CD4-positive, alpha-beta T cell (primary cell): ENCODE data around the gene FZR1. TPM values are rescaled to one million over a fixed set of nuclear protein-coding genes. Genes with fewer than 3 reads are reported as not detected.

Experiments
- ATAC-seq: fragments of 200-7000 bp; cut with Tn5 transposase; one replicate; pipeline ENCODE4 v1.10.0; 2022; ENCODE audit warnings: mild to moderate bottlenecking; ENCODE audit not compliant: poor library complexity
- CTCF ChIA-PET: fragments of 350-600 bp; sonication (Branson Sonifier 250); formaldehyde crosslinking; loops from one replicate; lab custom pipeline; 2021; ENCODE audit warnings: antibody characterized with exemption, inconsistent platforms; lab: Charles Lee
- POLR2A ChIA-PET: fragments of 350-600 bp; sonication (Branson Sonifier 250); formaldehyde crosslinking; loops from one replicate; lab custom pipeline; 2021; ENCODE audit warnings: antibody characterized with exemption, inconsistent platforms; lab: Charles Lee
- DNase-seq, 14 experiments: peaks; one replicate each; pipeline ENCODE4 v3.0.0-alpha.2; 2013 to 2020; ENCODE audit warnings: mixed read lengths in 2 of 14
- H3K27ac ChIP-seq, 2 donors: one replicate each; pipeline versions ENCODE4 v1.5.1 to v1.7.0; 2013; ENCODE audit warnings: low read length in 2 of 2, low read depth in 1 of 2, mild to moderate bottlenecking in 1 of 2
- H3K27me3 ChIP-seq, 2 experiments: 1 replicate in 1 of 2; 2 replicates in 1 of 2; pipeline versions ENCODE4 v1.6.1 to v1.7.0; 2013; ENCODE audit warnings: low read length in 2 of 2, control low read depth in 1 of 2, mild to moderate bottlenecking in 1 of 2, moderate library complexity in 1 of 2; ENCODE audit not compliant: insufficient read depth in 2 of 2, control insufficient read depth in 1 of 2
- H3K36me3 ChIP-seq: one replicate; pipeline ENCODE4 v1.6.1; 2013; ENCODE audit warnings: low read length, control low read depth; ENCODE audit not compliant: insufficient read depth
- H3K4me1 ChIP-seq: one replicate; pipeline ENCODE4 v1.6.1; 2013; ENCODE audit warnings: low read length, control low read depth; ENCODE audit not compliant: insufficient read depth
- H3K4me3 ChIP-seq: one replicate; pipeline ENCODE4 v1.5.1; 2013; ENCODE audit warnings: mild to moderate bottlenecking, low read length, moderate library complexity
- H3K9me3 ChIP-seq, 2 experiments: 1 replicate in 1 of 2; 2 replicates in 1 of 2; pipeline versions ENCODE4 v1.6.1 to v1.7.0; 2013; ENCODE audit warnings: low read length in 2 of 2, mild to moderate bottlenecking in 2 of 2, control low read depth in 1 of 2, moderate library complexity in 1 of 2; ENCODE audit not compliant: control insufficient read depth in 1 of 2, insufficient read depth in 1 of 2
- H3K27ac Mint-ChIP-seq: one replicate; pipeline ENCODE4 v1.8.0; 2020; ENCODE audit warnings: mixed read lengths
- H3K27me3 Mint-ChIP-seq: one replicate; pipeline ENCODE4 v1.8.0; 2021; ENCODE audit warnings: mixed read lengths
- H3K36me3 Mint-ChIP-seq: one replicate; pipeline ENCODE4 v1.8.0; 2021; ENCODE audit warnings: low read depth, mixed read lengths
- H3K4me1 Mint-ChIP-seq: one replicate; pipeline ENCODE4 v1.8.0; 2021; ENCODE audit warnings: low read depth, mixed read lengths
- H3K4me3 Mint-ChIP-seq: one replicate; pipeline ENCODE4 v1.8.0; 2020; ENCODE audit warnings: mild to moderate bottlenecking, mixed read lengths
- H3K9me3 Mint-ChIP-seq: one replicate; pipeline ENCODE4 v1.8.0; 2020; ENCODE audit warnings: mixed read lengths
- CTCF ChIP-seq: fragments of 200-600 bp; IDR thresholded peaks from one replicate; pipeline ENCODE4 v1.8.0; 2022; ENCODE audit warnings: antibody characterized with exemption, mild to moderate bottlenecking
- intact Hi-C, 2 experiments: fragments of 100-400 bp; cut with DNase I in 1 of 2; cut with micrococcal nuclease in 1 of 2; formaldehyde crosslinking; loops; one replicate each; pipeline versions ENCODE4 v1.15.1 to v1.9.0; 2023 to 2025; cut with DNase I, micrococcal nuclease
- total RNA-seq, 174 experiments: library from RNA in 2 of 174; stranded (reverse) in 2 of 174; gene quantifications; one replicate each; pipeline ENCODE4 v1.2.3 and lab custom pipeline; 2021 to 2026

FZR1 gene
- total RNA-seq, 2 experiments from 2014 or later, result 109 to 116 TPM

DNA sequence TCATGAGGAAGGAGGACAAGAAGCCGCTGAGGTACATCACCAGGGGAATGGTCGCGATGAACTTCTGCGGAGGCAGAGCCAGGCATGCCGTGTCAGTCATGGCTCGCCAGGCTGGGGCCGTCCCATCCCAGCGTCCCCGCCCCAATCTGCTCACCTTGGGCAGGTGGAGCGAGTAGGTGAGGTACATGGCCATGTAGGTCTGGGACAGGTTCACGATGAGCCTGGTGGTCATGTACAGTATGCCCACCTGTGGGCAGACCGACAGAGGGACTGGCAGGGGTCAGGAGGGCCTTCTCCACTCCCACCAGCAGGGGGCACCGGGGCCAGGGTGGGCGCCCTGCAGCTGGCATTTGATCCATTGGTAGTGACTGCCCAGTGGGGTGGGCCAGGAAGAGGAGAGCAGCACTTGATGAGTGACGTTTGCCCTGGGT is 41.2 kb downstream of the FZR1 start:
- no peaks in the 10 kb centered on the region for H3K9me3 Mint-ChIP-seq
- H3K36me3 Mint-ChIP-seq, result peaks cover 29% of the 10 kb centered on the region
- Histone ChIP-seq H3K9me3 (no peaks in the 10 kb centered on the region), H3K4me1 (peaks cover 29% of the 10 kb centered on the region), H3K27ac (no peak overlapping the region), H3K4me3 (no peak overlapping the region), H3K36me3 (peaks cover 47% of the 10 kb centered on the region), H3K27me3 (no peaks in the 10 kb centered on the region)
- DNase-seq (peak in 7 of 14 experiments; percentile 21 to 59 (median 42)), ATAC-seq (peak; percentile 16)
- peak; percentile 56 for TF ChIP-seq CTCF
- H3K27me3 Mint-ChIP-seq, result no peaks in the 10 kb centered on the region
- ChIA-PET CTCF (interaction anchor here (1.0 to 1.1 kb wide), 2 partner anchors 9 to 26 kb away, joined by 3 read pairs; no protein-coding TSS in a partner anchor), POLR2A (interaction anchor here (0.7 to 3.7 kb wide), 2 partner anchors 10 kb away, joined by 3 to 21 read pairs; partner anchors contain the start of gene MFSD12)
- intact Hi-C loops, result loop anchor here (5.0 kb wide), 2 partner anchors 40 kb away; partner anchors contain the start of genes FZR1 (in 1 of the 2) and GIPC3 (in 1 of the 2)
- H3K27ac Mint-ChIP-seq, result no peak overlapping the region
- H3K4me3 Mint-ChIP-seq, result no peak overlapping the region
- peaks cover 20% of the 10 kb centered on the region for H3K4me1 Mint-ChIP-seq

- H3K4me3 ChIP-seq, result no peak overlapping the region
- peak in 1 of 14 experiments; percentile 35 for DNase-seq
- H3K9me3 ChIP-seq, result no peaks in the 10 kb centered on the region
- Mint-ChIP-seq H3K4me1 (peaks cover 20% of the 10 kb centered on the region), H3K27me3 (no peaks in the 10 kb centered on the region), H3K27ac (no peak overlapping the region), H3K4me3 (no peak overlapping the region), H3K9me3 (no peaks in the 10 kb centered on the region), H3K36me3 (peaks cover 29% of the 10 kb centered on the region)
- POLR2A ChIA-PET, result interaction anchor here (0.7 to 1.3 kb wide), 2 partner anchors 9 to 10 kb away, joined by 3 read pairs; no protein-coding TSS in a partner anchor
- peak; percentile 4 for TF ChIP-seq CTCF
- intact Hi-C loops, result loop anchor here (5.0 kb wide), 2 partner anchors 39 to 41 kb away; partner anchors contain the start of genes FZR1 (in 1 of the 2) and GIPC3 (in 1 of the 2)
- no peak for ATAC-seq
- CTCF ChIA-PET, result interaction anchor here (1.0 to 1.1 kb wide), 2 partner anchors 9 to 26 kb away, joined by 3 read pairs; no protein-coding TSS in a partner anchor
- no peak overlapping the region for H3K27ac ChIP-seq
- no peaks in the 10 kb centered on the region for H3K27me3 ChIP-seq
- peaks cover 45% of the 10 kb centered on the region for H3K36me3 ChIP-seq
- H3K4me1 ChIP-seq, result peaks cover 34% of the 10 kb centered on the region
Measured at GRCh38 chr19:3547767-3548282, 41.7 kb downstream of the FZR1 start.

- Histone ChIP-seq H3K9me3 (no peaks in the 10 kb centered on the region), H3K4me3 (no peak overlapping the region), H3K36me3 (peaks cover 41% of the 10 kb centered on the region), H3K4me1 (peaks cover 41% of the 10 kb centered on the region), H3K27ac (no peak overlapping the region), H3K27me3 (no peaks in the 10 kb centered on the region)
- H3K27me3 Mint-ChIP-seq, result no peaks in the 10 kb centered on the region
- POLR2A ChIA-PET, result interaction anchor here (1.3 kb wide), 1 partner anchor 8 kb away, joined by 3 read pairs; no protein-coding TSS in a partner anchor
- H3K4me3 Mint-ChIP-seq, result no peak overlapping the region
- no peak for TF ChIP-seq CTCF
- intact Hi-C loops, result loop anchor here (5.0 kb wide), 2 partner anchors 39 to 41 kb away; partner anchors contain the start of genes FZR1 (in 1 of the 2) and GIPC3 (in 1 of the 2)
- H3K36me3 Mint-ChIP-seq, result peaks cover 29% of the 10 kb centered on the region
- ATAC-seq, result no peak
- H3K9me3 Mint-ChIP-seq, result no peaks in the 10 kb centered on the region
- DNase-seq, result peak in 2 of 14 experiments; percentile 56 to 64
- CTCF ChIA-PET, result no interaction called here
- peak overlapping the region; percentile 36 for H3K27ac Mint-ChIP-seq
- peaks cover 20% of the 10 kb centered on the region for H3K4me1 Mint-ChIP-seq
Measured at GRCh38 chr19:3548606-3549005, 42.5 kb downstream of the FZR1 start.
